A549 treated with Mapracorat at 1 μM for 4 hours (cell line): Measurements from ENCODE around the gene DVL2. TPM values are rescaled to one million over a fixed set of nuclear protein-coding genes. Genes with fewer than 3 reads are reported as not detected.

ENCODE experiments used
- total RNA-seq: library from RNA; stranded (reverse); fragments of 200-300 nt; extraction: Qiagen RNA extraction; gene quantifications from 5 replicates; pipeline ENCODE4 v1.2.3, GENCODE V29; 2022

The DVL2 gene
- total RNA-seq, result 30.2 to 44.4 TPM (median 41.9 TPM) in 5 replicates

GRCh38 chr17:7234083-7234951 lies at the start of gene DVL2:
TSS of gene DVL2 (minus strand) at chr17:7234517. CDS start at chr17:7234262, 255 bp downstream.

GRCh38 chr17:7281074-7281952 lies 47.0 kb upstream of the DVL2 start, which contains the start of gene SLC2A4:
TSS of gene SLC2A4 (plus strand) at chr17:7281718. CDS start at chr17:7281935, 217 bp downstream.

GRCh38 chr17:7262192-7262934 lies 28.0 kb upstream of the DVL2 start, which contains the start of gene CLDN7:
TSS of gene CLDN7 (minus strand) at chr17:7262478. CDS start at chr17:7262043, 435 bp downstream.

GRCh38 chr17:7252176-7253043 lies 18.1 kb upstream of the DVL2 start, which contains the start of gene ELP5:
TSS of gene ELP5 (plus strand) at chr17:7252215. CDS start at chr17:7252551, 336 bp downstream.

GRCh38 chr17:7251661-7252175 lies 17.4 kb upstream of the DVL2 start, which contains the start of gene CTDNEP1:
TSS of gene CTDNEP1 (minus strand) at chr17:7251734. CDS start at chr17:7251296, 438 bp downstream.

GRCh38 chr17:7241783-7242716 lies 7.7 kb upstream of the DVL2 start, which contains the start of gene GABARAP:
TSS of gene GABARAP (minus strand) at chr17:7242449. CDS start at chr17:7242330, 119 bp downstream.

GRCh38 chr17:7239091-7240027 lies 5.0 kb upstream of the DVL2 start, which contains the start of gene PHF23:
TSS of gene PHF23 (minus strand) at chr17:7239457. CDS start at chr17:7239279, 178 bp downstream.

GRCh38 chr17:7219812-7220592 lies 14.3 kb downstream of the DVL2 start, which contains the start of the genes ACADVL and DLG4:
TSS of gene ACADVL (plus strand) at chr17:7219938. CDS start at chr17:7219985, 47 bp downstream.
TSS of gene DLG4 (minus strand) at chr17:7219836.

GRCh38 chr17:7179317-7180254 lies 54.7 kb downstream of the DVL2 start, which contains the start of gene ASGR1:
TSS of gene ASGR1 (minus strand) at chr17:7179370. CDS start at chr17:7178563, 807 bp downstream.

Other genes with a start within 250 kb of the DVL2 start
- not detected in 5 replicates for gene ALOX12, start 238.5 kb downstream of the DVL2 start, total RNA-seq
- 415 to 498 TPM (median 447 TPM) in 5 replicates for gene RNASEK, start 221.9 kb downstream of the DVL2 start, total RNA-seq
- not detected in 5 replicates for gene BCL6B, start 211.5 kb downstream of the DVL2 start, total RNA-seq
- 7.4 to 9.1 TPM (median 8.8 TPM) in 5 replicates for gene SLC16A13, start 198.5 kb downstream of the DVL2 start, total RNA-seq
- gene SLC16A11, start 190.4 kb downstream of the DVL2 start, total RNA-seq, result not detected in 5 replicates
- gene CLEC10A, start 154.3 kb downstream of the DVL2 start, total RNA-seq, result not detected in 5 replicates
- gene ASGR2, start 119.7 kb downstream of the DVL2 start, total RNA-seq, result 0.19 TPM in 1 of 5 replicates, not detected in the others
- gene ASGR1, start 55.1 kb downstream of the DVL2 start, total RNA-seq, result 0.77 to 1.3 TPM (median 1.0 TPM) in 5 replicates
- 6.2 to 7.8 TPM (median 6.7 TPM) in 5 replicates for gene DLG4, start 14.7 kb downstream of the DVL2 start, total RNA-seq
- 329 to 477 TPM (median 426 TPM) in 5 replicates for gene ACADVL, start 14.6 kb downstream of the DVL2 start, total RNA-seq
- 86.3 to 101 TPM (median 94.7 TPM) in 5 replicates for gene PHF23, start 4.9 kb upstream of the DVL2 start, total RNA-seq
- 638 to 781 TPM (median 668 TPM) in 5 replicates for gene GABARAP, start 7.9 kb upstream of the DVL2 start, total RNA-seq
- 213 to 239 TPM (median 227 TPM) in 5 replicates for gene CTDNEP1, start 17.2 kb upstream of the DVL2 start, total RNA-seq
- 128 to 149 TPM (median 131 TPM) in 5 replicates for gene ELP5, start 17.7 kb upstream of the DVL2 start, total RNA-seq
- gene CLDN7, start 28.0 kb upstream of the DVL2 start, total RNA-seq, result 1.5 to 3.0 TPM (median 2.0 TPM) in 5 replicates
- 0.28 to 0.57 TPM (median 0.35 TPM) in 5 replicates for gene SLC2A4, start 47.2 kb upstream of the DVL2 start, total RNA-seq
- gene YBX2, start 60.1 kb upstream of the DVL2 start, total RNA-seq, result 0.35 to 0.65 TPM (median 0.56 TPM) in 5 replicates
- gene EIF5A, start 73.1 kb upstream of the DVL2 start, total RNA-seq, result 1,593 to 1,803 TPM (median 1,704 TPM) in 5 replicates
- 92.1 to 108 TPM (median 95.9 TPM) in 5 replicates for gene GPS2, start 80.8 kb upstream of the DVL2 start, total RNA-seq
- 22.4 to 41.3 TPM (median 31.1 TPM) in 5 replicates for gene NEURL4, start 94.8 kb upstream of the DVL2 start, total RNA-seq
- 2.7 to 6.9 TPM (median 5.1 TPM) in 5 replicates for gene ACAP1, start 102.0 kb upstream of the DVL2 start, total RNA-seq
- gene KCTD11, start 117.6 kb upstream of the DVL2 start, total RNA-seq, result 11.0 to 13.1 TPM (median 11.3 TPM) in 5 replicates
- not detected in 5 replicates for gene TMEM95, start 120.6 kb upstream of the DVL2 start, total RNA-seq
- gene TNK1, start 146.6 kb upstream of the DVL2 start, total RNA-seq, result 1.2 to 1.8 TPM (median 1.4 TPM) in 5 replicates
- gene PLSCR3, start 160.0 kb upstream of the DVL2 start, total RNA-seq, result 37.1 to 48.8 TPM (median 43.3 TPM) in 5 replicates
- 203 to 237 TPM (median 220 TPM) in 5 replicates for gene TMEM256, start 169.6 kb upstream of the DVL2 start, total RNA-seq
- 12.6 to 19.8 TPM (median 16.8 TPM) in 5 replicates for gene NLGN2, start 173.3 kb upstream of the DVL2 start, total RNA-seq
- not detected in 5 replicates for gene SPEM1, start 185.8 kb upstream of the DVL2 start, total RNA-seq
- gene SPEM2, start 191.1 kb upstream of the DVL2 start, total RNA-seq, result not detected in 5 replicates
- not detected in 5 replicates for gene SPEM3, start 194.3 kb upstream of the DVL2 start, total RNA-seq
- gene TMEM102, start 200.9 kb upstream of the DVL2 start, total RNA-seq, result 9.8 to 13.6 TPM (median 12.4 TPM) in 5 replicates
- gene FGF11, start 205.0 kb upstream of the DVL2 start, total RNA-seq, result 0.82 to 1.3 TPM (median 0.82 TPM) in 5 replicates
- gene CHRNB1, start 210.5 kb upstream of the DVL2 start, total RNA-seq, result 8.2 to 10.6 TPM (median 8.6 TPM) in 5 replicates
- gene ZBTB4, start 245.1 kb upstream of the DVL2 start, total RNA-seq, result 20.5 to 25.6 TPM (median 24.4 TPM) in 5 replicates
- 0.07 TPM in 1 of 5 replicates, not detected in the others for gene SLC35G6, start 246.9 kb upstream of the DVL2 start, total RNA-seq
- 56.9 to 82.2 TPM (median 79.5 TPM) in 5 replicates for gene POLR2A, start 249.8 kb upstream of the DVL2 start, total RNA-seq